Lower leg skin (tissue), 3 donors: ENCODE results near the gene PLEKHG4.

Experiments used
- POLR2A ChIP-seq, 2 donors: fragments of 450-650 bp; IDR thresholded peaks; one replicate each; pipeline ENCODE4 v1.6.1; 2016 to 2017; ENCODE audit warnings: antibody characterized with exemption in 2 of 2, mild to moderate bottlenecking in 1 of 2, moderate library complexity in 1 of 2
- TF ChIP-seq, protein P1 (sequence below), 3 donors: fragments of 450-650 bp; IDR thresholded peaks; one replicate each; pipeline ENCODE4 v1.5.1; 2016; ENCODE audit warnings: antibody characterized with exemption in 3 of 3, mild to moderate bottlenecking in 3 of 3, moderate library complexity in 2 of 3

DNA sequence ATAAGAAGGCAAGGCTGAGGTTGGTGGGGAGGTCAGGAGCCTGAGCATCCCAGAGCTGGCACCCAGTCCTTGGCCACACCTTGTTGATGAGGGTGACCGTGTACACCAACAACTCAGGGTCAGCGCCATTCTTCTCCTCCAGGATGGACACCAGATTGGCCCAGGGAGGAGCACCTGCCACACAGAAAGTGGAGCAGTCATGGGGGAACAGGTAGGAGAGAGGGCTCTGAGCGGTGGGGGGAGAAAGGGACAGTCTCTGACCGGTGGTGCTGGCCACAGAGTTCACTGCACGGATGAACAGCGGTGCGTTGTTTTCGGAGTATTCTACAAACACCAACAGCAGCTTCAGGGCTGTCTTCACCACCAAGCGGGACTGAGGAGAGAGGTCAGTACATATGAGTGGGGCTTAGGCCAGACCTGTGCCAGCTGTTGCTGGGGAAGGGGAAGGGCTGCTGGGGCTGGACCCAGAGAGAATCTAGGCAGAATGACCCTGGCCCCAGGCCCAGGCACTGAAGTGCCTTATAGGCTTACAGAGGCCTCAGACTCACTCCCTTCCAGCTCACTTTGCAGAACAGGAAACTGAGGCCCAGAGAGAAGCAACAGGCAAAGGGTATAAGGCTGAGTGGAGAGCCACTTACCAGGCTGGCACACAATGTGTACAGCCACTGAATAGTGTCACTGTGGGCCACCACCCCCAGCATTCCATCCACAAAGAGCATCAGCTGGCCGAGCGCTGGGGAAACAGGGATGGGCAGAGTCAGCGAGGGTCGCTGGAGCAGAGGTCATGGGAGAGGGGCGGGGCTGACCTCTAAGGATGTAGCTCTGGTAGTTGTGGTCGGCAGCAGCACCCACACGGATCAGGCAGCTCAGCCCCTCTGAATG, 41.7 kb upstream of the PLEKHG4 start:
- TF ChIP-seq, protein P1, sequence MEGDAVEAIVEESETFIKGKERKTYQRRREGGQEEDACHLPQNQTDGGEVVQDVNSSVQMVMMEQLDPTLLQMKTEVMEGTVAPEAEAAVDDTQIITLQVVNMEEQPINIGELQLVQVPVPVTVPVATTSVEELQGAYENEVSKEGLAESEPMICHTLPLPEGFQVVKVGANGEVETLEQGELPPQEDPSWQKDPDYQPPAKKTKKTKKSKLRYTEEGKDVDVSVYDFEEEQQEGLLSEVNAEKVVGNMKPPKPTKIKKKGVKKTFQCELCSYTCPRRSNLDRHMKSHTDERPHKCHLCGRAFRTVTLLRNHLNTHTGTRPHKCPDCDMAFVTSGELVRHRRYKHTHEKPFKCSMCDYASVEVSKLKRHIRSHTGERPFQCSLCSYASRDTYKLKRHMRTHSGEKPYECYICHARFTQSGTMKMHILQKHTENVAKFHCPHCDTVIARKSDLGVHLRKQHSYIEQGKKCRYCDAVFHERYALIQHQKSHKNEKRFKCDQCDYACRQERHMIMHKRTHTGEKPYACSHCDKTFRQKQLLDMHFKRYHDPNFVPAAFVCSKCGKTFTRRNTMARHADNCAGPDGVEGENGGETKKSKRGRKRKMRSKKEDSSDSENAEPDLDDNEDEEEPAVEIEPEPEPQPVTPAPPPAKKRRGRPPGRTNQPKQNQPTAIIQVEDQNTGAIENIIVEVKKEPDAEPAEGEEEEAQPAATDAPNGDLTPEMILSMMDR (IDR thresholded peaks at IDR 0.05): no peak
- TF ChIP-seq POLR2A (IDR thresholded peaks at IDR 0.05): no peak
